Vagina (tissue), 2 donors: Measurements from ENCODE around the gene ASTN2.
A peak's percentile ranks its signal among the peaks of the same experiment; 100 is the strongest.

Experiments used
- POLR2AphosphoS5 ChIP-seq, 2 donors: sonication (generic); formaldehyde crosslinking; IDR thresholded peaks; one replicate each; pipeline ENCODE4 v1.9.0; 2017; ENCODE audit warnings: antibody characterized with exemption in 2 of 2, mild to moderate bottlenecking in 2 of 2, low read depth in 1 of 2; ENCODE audit not compliant: insufficient read depth in 1 of 2
- TF ChIP-seq, protein P1 (sequence below), 3 experiments: fragments of 450-650 bp in 2 of 3; fragments of 200-600 bp in 1 of 3; sonication (generic) in 1 of 3; IDR thresholded peaks; one replicate each; pipeline ENCODE4 v1.5.1; 2017 to 2019; ENCODE audit warnings: antibody characterized with exemption in 3 of 3, mild to moderate bottlenecking in 2 of 3, moderate library complexity in 2 of 3

DNA sequence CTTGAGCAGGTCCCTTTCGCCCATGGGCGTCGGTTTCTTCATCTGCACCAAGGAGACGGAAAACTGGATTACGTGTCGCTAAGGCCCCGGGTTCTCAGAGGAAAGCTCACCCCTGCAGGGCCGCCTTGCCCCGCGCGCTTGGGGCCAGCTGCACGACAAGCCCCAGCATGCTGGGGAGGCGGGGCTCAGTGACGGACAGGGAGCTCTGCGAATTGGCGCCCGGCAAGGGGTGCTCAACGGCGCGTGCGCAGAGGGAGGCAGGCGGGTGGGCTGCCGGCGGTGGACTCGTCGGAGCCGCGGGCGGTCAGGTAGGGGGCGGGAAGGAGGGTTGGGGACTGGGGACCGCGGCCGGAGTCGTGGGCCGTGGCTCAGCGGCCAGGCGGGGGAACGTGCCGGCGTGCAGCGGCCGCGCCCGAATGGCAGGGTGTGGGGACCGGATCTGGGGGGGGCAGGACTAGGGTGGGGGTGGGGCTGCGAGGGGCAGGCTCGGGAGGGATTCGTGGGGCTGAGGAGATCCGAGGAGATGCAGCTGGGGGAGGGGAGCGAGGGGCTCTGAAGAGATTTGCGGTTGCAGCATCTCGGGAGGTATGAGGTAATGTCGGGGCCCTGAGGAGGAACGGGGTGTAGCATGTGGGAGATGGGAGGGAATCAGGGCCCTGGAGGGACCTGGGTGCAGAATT is 727.6 kb downstream of the ASTN2 start, which contains the start of gene TRIM32:
- TF ChIP-seq, protein P1, sequence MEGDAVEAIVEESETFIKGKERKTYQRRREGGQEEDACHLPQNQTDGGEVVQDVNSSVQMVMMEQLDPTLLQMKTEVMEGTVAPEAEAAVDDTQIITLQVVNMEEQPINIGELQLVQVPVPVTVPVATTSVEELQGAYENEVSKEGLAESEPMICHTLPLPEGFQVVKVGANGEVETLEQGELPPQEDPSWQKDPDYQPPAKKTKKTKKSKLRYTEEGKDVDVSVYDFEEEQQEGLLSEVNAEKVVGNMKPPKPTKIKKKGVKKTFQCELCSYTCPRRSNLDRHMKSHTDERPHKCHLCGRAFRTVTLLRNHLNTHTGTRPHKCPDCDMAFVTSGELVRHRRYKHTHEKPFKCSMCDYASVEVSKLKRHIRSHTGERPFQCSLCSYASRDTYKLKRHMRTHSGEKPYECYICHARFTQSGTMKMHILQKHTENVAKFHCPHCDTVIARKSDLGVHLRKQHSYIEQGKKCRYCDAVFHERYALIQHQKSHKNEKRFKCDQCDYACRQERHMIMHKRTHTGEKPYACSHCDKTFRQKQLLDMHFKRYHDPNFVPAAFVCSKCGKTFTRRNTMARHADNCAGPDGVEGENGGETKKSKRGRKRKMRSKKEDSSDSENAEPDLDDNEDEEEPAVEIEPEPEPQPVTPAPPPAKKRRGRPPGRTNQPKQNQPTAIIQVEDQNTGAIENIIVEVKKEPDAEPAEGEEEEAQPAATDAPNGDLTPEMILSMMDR (IDR thresholded peaks at IDR 0.05): no peak
- TF ChIP-seq POLR2AphosphoS5 (IDR thresholded peaks at IDR 0.05; ENCODE audit: insufficient read depth in 1 of 2, low read depth in 1 of 2): peak; percentile 7 to 68
